ENCODE results near the gene PEX14.

The PEX14 gene

DNA sequence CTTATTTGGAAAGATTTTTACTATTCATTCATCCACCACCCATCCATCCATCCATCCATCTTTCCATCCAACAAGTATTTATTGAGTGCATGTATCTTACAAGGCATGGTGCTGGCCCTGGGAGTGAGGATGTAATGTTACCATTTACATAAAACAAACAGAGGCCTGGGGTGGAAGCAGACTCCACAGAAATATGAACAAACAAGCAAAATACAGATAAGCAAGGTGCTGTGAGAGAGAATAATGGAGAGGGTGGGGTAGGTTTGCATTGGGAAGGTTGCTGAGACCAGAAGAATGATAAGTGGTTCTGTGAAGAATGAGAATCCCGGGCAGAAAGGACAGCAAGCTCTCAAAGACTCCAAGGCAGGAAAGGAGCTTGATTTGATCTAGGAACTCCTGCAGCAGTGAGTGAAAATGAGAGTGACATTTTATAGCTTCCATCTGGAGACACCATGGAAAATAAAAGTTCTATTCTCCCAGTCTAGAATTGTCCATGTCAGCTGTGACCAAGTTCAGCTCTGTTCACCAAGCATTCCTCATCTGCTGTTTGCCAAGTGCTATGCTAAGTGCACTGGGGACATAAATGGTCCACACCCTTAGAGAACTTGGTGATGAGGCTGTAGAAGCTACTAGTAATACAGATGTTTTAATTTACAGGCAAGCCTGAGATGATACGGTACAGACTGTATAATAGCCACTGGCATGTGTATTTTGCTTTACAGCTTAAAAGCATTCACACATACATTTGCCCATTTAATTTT lies 75.3 kb downstream of the PEX14 start:
- no peak for DNase-seq (ENCODE audit: low read depth)

DNA sequence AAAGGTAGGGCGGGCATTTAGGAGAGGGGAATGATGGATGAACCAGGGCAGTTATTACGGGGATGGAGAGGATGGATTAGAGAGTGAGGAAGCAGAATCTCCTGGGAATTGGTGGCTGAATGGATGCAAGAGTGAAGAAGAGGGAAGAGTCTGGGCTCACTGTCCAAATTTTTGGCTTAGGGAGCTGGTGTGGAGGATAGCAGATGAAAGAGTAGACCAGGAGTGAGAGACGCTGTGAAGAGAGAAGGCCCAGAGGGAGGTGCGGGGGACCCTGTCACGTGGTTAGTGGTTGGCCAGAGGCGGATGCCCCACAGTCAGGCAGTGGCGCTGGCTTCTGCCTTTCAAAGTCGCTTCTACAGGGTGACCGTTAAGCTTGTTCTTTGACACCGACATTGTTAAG lies 78.4 kb downstream of the PEX14 start:
- DNase-seq (ENCODE audit: low read depth) = no peak

DNA sequence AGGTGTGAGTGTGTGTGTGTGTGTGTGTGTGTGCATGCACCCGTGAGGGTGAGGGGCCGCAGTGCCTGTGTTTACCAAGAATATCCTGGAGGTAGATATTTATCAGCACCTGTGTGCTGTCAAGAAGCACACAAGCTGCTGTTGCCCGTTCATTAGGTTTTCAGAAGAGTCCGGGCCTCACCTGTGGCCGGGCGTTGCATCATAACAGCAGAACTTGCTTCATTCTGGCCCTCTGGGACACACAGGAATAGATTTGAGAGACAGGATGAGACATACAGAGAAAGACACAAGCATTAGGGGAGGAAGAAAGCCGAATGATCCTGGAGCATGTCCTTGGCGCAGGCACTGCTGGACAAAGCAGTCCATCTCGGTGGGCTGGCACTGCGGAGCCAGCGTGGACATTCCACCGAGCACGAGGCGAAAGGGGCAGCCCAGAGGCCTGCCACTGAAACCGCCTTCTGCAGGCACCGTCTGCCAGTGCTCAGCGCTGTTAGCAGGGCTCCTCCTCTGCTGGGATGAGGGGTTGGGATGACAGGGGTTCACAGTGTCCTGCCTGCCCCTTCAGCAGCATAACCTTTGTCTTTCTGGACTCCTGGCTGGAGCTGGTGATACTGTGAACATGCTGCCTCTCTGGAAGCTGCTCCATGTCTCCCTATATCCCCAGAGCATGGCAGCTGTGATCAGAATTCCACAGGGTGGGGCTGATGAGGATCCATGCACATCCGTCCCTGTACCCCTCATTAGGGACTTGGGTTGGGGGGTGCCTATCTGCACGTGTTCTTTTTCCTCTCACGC lies 81.1 kb downstream of the PEX14 start:
- no peak for DNase-seq (ENCODE audit: low read depth)

DNA sequence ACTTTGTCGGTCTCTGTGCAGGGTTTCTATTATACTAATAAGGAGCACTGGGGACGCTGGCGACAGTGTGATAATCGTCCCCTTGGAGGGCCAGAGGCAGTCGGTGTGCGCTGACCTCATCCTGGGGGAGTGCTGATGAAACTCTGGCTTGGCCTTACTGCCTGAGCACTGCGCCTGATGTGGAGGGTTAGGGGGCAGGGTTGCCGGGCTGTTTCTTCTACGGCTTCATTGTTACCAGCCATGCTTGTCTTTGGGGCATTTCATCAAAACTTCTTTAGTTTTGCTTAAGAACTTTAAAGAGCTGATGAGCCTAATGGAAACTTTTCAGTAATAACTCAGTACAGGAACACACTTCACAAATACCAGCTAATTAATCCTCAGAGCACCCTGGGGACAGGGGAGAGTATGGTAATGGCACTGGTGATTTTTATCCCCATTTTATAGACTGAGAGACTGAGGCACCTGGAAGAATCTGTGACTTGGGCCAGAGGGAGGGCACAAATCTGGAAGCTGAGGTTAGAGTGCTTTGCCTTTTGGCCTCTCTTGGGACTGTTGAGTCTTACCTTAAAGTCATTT lies 81.8 kb downstream of the PEX14 start:
- DNase-seq (ENCODE audit: low read depth) = no peak

DNA sequence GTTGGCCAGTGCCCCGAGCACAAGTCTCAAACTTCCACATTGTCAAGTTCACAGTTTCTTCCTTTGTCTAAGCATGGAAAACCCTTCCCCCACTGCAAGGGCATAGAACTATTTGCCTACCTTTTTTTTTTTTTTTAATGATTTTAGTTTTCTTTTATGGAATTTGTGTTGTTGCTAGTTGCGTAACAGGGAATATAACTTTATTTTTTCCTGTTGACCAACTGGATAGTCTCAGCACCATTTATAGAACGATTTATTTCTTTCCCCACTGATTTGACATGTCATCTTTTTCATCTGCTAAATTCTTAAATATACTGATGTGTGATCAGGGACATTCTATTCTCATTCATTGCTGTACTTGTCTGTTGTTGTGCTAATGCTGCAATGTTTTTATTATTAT lies 83.0 kb downstream of the PEX14 start:
- DNase-seq (ENCODE audit: low read depth) = no peak

DNA sequence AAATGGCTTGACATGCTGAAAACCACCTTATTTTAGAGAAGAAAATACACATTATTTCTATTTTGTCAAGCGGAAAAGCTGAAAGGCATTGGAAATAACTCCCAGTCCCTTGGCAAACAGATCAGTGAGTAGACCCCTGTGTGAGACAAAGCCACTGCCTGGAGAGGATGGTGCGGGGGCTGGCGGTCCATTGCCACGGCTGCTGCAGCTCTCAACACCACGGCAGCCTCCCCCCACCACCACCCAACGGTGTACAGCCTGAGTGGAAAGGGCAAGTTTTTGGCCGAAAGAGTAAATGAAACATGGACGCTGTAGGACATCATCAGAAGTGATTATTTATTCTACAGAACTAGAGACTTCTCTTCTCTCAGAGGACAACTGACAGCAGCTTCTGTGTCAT lies 84.6 kb downstream of the PEX14 start:
- DNase-seq (ENCODE audit: low read depth) = no peak

DNA sequence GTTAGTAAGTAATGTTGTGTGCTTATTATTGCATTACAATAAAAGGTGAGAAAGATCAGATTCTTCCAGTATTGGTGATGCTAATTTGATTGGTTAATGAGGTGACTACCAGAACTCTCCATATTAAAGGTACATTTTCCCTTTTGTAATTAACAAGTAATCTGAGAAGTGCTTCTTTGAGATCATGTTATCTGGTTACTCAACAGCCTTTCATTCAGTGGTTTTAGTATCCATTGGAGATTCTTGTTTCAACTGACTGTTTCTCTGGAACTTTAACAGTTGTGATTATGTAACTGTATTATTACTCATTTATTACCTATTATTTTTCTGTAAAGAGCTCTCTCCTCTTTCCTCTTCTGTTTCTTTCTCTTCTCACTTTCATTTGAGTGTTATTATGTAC lies 86.7 kb downstream of the PEX14 start:
- peak; percentile 75 for DNase-seq (ENCODE audit: low read depth)

DNA sequence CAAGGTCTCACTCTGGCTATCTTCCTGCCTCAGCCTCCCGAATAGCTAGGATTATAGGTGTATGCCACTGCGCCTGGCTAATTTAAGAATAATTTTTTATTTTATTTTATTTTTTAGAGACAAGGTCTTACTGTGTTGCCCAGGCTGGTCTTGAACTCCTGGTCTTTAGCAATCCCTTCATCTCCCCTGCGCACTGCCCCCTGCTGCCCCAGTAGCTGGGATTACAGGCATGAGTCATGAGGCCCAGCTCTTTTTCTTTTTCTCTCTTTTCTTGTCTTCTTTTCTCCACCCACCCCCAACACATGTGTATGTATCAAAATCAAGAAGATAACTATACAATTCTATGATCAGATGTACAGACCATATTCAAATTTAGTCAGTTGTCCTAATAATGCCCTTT lies 87.2 kb downstream of the PEX14 start:
- DNase-seq (ENCODE audit: low read depth) = no peak

DNA sequence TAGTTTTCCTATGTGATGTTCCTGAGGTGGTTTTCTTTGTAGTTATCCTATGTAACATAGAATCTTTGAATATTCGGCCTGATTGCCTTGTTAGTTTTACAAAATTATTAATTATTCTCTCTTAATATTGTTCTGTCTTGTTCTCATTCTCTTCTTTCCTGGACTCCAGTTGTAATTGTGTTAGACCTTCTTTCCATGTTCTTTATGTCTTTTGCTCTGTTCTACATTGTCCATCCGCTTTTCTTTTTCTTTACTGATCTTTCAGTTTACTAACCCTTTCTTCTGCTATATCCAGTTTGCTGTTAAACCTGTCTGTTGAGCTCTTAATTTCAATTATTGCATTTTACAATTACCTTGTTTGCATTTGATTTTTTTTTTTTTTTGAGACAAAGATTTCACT lies 89.3 kb downstream of the PEX14 start:
- DNase-seq (ENCODE audit: low read depth) = peak; percentile 21

DNA sequence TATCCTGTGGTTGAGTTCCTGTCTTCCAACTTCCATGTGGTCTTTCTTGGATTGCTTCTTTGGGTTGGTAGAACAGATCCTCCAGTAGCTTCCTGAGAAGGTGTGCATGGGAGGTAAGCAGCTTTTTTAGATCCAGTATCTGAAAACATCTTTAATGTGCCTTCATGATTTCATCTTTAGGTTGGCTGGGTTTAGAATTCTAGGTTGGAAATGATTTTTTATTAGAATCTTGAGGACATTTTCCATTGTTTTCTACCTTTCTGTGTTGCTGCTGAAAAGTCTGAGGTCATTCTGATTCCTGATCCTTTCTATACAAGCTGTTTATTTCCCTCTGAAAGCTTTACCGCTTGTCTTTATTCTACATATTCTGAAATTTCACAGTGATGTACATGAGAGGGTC lies 94.8 kb downstream of the PEX14 start:
- no peak for DNase-seq (ENCODE audit: low read depth)

DNA sequence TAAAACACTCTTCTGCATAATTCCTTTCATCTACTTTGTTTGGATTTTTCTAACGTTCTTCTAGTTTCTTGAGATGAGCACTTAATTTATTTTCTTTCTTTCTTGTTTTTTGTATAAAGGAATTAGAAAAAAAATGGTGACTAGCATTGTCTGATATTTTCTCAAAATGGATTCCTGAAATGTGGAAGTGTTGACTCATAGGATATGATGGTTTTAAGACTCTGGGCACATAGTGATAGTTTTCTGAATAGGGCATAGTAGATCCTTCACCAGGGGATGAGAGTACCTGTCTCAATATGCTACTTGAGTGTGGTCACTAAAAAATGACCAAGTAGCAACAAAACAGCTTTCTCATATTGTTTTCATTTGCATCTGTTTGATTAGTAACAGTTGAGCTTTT lies 100.9 kb downstream of the PEX14 start:
- DNase-seq (ENCODE audit: low read depth) = peak; percentile 68

DNA sequence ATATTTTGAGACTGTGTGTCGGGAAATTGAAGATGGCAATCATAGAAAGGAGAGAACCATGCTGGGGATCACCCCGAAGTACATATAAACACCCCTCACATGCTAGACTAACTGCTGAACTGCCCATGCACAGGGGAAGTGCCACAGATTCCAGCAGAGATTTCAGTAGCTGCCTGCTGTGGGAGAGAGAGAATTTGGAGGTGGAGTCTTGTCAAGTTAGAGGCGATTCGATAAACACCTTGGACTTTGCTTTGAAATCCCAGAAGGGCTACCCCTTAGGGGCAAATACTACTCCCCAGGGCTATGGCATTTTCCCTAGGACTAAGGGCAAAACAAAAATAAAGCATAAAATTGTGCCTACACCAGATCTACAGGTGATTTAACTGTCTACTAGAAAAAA lies 103.3 kb downstream of the PEX14 start:
- DNase-seq (ENCODE audit: low read depth) = no peak

DNA sequence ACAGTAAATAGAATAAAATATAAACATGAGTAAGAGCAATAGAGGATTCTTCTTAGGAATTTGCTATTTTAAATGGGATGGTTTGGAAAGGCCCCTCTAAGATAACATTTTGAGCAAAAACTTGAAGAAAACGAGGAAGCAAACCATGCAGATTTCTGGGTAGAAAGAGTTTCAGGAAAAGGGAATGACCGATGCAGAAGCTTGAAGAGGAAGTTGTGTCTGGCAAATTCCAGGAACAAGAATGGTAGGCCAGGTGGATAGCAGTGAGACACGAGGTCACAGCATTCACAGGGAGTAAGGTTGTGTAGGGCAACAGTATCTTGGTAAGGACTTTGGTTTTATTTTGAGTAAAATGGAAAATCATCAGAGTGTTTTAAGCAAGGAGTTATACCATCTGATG lies 108.9 kb downstream of the PEX14 start:
- no peak for DNase-seq (ENCODE audit: low read depth)

DNA sequence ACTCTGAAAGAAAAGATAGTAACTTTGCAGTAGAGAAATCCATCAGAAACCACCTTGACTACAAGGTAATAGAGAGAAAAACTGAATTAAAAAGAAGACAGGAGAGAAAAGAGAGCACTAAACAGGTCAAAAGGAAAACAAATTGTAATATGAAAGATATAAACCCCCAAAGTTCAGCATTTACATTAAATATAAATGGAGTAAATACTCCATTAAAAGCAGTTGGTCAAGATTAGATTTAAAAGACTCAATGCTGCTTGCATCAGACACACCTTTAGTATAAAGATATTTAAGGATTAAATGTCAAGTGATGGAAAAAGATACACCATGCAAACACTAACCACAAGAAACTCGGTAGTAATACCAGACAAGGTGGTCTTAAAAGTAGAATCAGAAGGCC lies 110.5 kb downstream of the PEX14 start:
- DNase-seq (ENCODE audit: low read depth) = no peak

DNA sequence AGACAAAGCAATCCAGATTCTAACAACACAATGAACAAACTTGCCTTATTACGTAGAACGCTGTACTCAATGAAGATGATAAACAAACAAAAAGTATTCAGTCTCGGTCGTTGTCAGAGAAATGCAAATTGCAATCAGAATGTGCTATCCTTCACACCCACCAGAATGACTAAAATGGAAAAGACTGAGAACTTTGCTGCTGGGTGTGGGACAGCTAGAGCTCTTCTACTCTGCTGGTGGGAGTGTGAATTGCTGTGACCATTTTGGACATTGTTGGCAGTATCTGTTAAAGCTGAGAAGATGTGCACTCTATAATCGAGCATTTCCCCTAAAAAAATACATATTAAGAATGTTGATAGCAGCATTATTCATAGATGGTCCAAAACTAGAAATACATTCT lies 111.4 kb downstream of the PEX14 start:
- DNase-seq (ENCODE audit: low read depth) = no peak

DNA sequence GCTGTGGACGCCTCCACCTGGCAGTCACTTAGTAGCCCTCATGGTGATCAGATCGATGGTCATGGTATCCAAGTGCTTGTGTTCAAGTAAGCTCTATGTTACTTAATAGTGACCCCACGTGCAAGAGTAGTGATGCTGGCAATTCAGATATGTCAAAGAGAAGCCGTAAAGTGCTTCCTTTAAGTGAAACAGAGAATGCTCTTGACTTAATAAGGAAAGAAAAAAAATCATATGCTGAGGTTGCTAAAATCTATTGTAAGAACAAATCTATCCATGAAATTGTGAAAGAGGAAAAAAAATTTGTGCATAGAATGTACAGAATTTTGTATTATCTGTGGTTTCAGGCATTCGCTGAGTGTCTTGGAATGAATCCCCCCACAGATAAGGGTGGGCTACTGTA lies 113.9 kb downstream of the PEX14 start:
- DNase-seq (ENCODE audit: low read depth) = no peak

DNA sequence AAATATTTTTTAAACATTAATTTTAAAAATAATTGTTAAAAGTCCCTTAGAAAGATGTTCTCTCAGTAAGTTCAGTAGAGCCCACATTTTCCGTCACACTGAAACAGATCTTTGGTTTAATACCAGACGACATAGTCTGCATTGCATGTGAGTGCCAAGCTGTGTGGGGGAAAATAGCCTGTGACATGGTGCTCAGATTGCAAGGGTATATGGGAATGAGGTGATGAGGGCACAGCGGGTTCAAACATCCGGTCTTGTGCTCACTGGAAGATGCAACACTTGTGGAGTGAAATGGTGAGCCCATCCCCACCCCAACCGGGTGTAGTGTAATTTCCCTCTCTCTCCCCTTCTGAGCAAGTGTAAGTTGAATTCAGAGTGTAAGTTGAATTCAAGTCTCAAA lies 114.3 kb downstream of the PEX14 start:
- no peak for DNase-seq (ENCODE audit: low read depth)

DNA sequence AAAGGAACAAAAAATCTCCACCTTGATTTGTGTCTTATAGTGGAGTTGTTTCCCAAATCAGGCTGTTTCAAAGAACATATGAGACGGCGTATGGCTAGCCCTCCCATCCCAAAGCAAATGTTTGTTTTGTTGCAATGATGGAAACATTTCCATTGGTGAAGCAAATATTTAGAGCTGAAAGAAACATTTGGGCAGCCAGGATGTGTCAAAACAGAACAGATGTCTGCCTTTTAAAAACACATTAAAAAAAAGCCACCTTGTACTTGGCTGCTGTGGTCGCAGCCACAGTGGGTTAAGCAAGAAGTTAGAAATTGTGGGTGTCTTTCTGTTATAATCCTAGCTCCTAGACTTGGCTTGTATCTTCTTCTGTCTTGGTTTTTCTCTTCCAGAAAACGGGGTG lies 116.3 kb downstream of the PEX14 start:
- DNase-seq (ENCODE audit: low read depth) = no peak

DNA sequence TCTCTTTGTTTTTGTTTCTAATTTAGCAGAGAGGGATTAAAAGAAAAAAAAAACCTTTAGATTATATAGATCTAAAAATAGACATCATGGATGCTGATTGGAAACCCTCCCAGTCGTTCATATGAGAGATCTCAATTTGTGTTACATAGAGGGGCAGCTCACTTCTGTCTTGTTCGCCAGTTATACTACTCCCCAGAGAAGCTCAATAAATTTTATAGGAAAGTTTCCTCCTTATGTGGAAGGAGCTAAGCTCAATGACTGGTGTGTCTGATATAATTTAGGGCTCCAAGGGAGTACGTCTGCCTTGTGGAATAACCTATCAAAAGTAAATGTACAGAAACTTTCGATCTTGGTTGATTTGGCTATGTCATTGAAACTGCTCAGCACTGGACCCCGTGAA lies 117.6 kb downstream of the PEX14 start:
- no peak for DNase-seq (ENCODE audit: low read depth)

DNA sequence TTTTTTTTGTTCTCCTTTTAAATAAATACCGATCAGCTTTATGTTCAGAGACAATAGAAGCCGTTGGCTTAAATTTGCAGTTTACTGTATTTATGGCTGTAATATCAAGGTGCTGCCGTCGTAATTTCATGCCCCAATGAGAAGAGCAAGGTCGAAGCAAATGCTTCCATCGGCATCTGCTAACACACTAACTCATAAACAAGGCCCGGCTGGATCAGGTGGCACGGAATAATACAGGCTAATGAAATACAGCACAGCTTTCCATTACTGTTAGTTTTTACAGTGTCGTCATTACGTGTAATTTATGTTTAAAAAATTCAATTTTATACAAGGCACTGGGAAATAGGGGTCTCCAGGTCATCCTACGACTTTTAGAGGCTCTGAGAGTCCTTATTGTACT lies 119.0 kb downstream of the PEX14 start:
- no peak for DNase-seq (ENCODE audit: low read depth)

DNA sequence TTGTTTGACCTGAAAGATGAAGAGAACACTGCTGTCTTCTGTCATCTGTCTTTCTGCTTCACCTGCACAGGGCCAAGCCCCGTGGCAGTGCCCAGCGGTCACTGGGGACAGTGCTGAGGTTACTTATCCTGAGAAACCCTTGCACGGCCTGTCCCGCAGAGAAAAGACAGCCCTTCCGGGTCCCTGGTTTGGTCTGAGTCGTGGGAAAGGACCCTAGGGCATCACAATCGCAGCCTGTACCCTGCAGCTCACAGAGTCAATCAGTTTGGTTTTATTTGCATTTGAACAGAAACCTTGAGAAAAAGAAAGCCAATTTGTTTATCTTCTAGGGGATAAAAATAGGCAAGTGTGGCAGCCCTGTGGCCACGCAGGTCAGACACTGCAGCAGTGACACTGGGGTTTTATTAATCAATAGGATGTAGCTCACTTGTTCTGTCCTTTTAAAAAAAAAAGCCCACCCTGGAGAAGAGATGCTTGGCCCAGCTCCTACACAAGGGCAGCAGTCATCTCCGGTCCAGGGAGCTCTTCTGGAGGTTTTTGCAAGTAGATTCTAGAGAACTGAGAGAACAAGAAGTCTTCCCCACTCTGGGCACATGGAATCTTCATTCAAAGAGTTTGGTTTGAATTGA lies 120.0 kb downstream of the PEX14 start:
- DNase-seq (ENCODE audit: low read depth) = no peak

DNA sequence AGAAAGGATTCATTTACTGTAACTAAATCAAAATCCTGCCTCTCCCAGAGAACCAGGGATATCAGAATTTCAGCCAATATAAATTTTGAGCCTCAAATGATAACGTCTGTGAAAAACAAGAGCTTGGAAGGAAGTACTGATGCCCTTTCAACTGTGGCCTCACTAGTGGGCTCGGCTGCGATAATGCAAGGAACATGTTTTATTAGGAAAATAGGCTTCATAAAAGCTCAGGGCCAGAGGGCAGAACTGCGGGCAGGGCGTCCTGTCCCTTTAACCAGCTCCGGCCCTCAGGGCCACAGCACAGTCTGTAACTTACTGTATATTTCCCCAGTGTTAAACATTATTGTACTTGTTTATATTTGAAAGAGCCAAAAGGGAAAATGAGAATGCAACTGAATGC lies 122.0 kb downstream of the PEX14 start:
- DNase-seq (ENCODE audit: low read depth) = no peak
